GM19467 (cell line): ENCODE measurements around the gene IGSF10.

Experiments used
- ATAC-seq: cut with Tn5 transposase; IDR thresholded peaks from one replicate; pipeline ENCODE4 v1.9.1; 2021; ENCODE audit warnings: mild to moderate bottlenecking, moderate library complexity; ENCODE audit not compliant: unreplicated experiment

Gene IGSF10

DNA sequence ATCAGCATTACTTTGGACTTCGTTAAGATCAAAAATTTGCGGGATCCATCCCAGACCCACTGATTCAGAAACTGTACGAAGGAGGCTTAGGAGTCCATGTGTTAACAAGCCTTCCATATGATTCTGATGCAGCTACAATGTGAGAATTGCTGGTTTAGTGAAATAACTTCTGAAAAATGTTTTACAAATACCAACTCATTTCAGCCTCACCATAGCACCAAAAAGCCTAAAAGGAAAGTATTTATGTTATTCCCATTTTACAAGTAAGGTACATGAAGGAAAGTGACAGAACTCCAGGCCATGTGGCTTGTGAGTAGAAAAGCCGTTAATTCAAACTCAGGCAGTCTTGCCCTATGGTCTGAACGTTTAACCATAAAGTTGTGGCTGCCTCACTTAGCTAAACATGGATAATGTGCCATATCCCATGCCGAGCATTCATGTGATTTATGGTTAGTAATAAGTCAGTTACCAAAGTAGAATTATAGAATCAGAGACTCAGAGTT is 1.5 kb upstream of the IGSF10 start:
- ATAC-seq, result no peak

DNA sequence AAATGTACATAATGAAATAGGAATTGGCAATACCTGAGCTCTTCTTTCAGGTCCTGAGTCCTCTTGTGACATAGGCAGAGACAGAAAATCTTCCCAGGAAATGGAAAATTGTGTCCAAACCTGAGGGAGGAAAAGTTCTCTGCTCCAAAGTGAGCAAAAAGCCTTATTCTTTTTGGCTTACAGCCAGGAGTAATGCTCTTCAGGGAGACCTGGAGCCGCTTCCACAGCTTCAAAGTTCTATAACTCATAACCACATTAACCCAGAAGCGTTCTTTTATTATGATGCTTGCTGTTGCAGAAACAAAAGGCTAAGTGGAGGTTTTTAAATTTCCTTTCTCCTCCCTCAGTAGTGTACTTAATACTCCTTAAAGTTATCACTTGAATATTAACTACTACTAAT is 633 bp downstream of the IGSF10 start:
- ATAC-seq, result no peak

DNA sequence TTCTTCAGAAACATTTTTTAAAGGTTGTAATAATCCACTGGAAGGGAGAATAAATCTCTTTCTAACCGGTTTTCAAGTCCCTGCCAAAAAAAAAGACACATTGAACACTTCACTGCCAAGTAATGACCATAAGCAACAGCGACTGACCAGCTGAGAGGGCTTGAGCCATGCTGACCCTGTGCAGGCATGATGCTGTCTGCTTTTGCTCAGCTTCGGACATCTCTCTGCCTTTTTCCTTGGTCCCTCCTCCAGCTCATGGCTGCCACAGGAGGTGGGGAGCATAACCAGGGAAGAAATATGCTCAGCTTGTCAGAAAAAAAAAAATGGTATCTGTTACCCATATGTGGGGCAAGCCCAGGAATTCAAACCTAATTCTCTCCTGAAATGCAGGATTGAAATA is 1.5 kb downstream of the IGSF10 start:
- ATAC-seq, result no peak

DNA sequence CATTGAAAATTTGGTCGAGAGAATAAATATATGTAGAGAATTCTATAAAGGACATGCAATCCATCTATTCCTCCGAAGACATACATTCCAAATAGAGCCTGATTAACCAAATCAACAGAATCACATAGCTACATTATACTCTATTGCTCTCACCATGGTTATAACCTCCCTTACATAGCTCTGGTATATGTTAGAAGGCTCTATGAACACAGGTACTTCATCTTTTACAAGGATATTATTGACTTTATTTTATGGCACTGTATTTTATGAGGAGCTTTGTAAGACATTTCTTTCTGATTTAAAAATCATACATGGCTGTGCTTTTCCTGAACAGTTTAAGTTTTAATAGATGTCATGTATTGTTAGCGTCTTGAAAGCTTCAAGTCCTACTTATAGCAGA is 4.8 kb downstream of the IGSF10 start:
- no peak for ATAC-seq

DNA sequence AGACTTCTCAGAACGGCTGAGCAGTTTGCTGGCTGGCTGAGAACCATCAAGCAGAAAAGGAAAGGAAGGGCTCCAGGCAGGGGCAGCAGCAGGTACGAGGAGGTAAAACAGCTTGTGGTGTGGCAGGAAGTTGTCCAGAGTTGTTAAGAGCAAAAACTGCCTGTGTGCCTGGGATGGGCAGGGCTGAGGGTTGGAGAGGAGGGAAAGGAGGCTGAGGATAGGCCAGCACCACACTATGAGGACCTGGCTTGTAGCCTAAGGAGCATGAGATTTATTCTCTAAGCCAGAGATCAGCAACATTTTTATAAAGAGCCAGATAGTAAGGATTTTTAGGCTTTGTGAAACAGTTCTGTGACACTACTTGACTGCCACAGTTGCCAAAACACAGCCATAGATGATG is 8.0 kb downstream of the IGSF10 start:
- ATAC-seq, result no peak

DNA sequence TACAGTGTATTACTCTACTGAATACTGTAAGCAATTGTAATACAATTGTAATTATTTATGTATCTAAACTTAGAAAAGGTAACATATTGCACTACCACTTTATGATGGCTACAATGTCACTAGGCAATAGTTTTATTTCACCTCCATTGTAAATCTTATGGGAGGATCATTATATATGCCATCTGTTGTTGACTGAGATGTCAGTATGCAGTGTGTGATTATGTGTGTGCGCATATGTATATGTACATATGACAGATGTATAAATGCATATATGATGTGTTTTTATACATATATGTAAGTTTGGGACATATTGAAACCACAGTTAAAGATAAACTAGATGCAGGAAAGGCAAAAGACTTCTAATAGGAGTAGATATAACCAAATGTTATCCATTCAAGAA is 8.5 kb downstream of the IGSF10 start:
- ATAC-seq, result no peak

DNA sequence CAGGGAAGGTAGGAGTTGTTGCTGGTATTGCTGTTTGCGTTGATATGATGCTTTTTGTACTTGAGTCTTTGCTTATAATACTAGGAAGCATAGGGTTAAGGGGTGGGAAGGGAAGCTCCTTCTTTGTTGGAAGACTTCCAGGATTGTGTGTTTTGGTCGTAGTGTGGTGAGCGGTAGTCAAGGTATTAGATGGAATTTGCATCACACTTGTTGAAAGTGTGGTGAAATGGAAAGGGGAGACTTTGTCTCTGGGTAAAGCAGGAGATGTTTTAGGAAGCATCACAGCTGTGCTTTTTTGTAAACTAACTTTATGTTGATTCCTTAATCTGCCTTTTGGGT is 14.9 kb downstream of the IGSF10 start:
- no peak for ATAC-seq

DNA sequence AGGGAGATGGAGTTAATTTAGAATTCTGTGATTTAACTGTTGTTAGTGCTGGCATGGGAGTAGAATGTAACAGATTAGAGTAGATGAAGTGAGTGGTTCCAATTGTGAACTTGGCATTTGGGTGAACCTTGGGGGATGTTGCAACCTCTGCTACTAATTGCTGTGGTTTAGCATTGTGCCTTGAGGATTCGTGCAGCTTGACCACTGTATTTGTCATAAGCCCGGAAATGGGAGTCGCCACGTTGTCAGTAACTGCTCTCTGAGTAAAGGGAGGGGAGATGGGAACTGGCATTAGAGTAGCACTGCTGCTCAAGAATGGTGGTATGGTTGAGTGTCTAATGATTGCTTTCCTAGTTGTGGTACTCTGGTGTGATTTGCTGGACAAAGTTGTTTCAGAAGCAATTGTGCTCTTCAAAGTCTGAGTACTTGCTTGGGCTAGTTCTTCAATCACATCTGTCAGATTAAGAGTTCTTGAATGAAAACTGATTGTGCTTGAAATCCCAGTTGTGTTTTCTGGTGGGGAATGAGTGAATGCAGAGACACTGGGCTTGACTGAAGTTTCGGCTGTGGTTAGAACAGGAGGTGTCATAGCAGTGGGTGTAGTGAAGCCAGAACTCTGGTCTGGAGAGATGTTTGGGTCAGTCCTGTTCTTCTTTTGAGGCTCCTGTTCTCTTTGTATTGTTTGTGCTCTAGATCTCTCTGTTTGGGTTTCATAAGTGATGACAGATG is 15.4 kb downstream of the IGSF10 start:
- no peak for ATAC-seq

DNA sequence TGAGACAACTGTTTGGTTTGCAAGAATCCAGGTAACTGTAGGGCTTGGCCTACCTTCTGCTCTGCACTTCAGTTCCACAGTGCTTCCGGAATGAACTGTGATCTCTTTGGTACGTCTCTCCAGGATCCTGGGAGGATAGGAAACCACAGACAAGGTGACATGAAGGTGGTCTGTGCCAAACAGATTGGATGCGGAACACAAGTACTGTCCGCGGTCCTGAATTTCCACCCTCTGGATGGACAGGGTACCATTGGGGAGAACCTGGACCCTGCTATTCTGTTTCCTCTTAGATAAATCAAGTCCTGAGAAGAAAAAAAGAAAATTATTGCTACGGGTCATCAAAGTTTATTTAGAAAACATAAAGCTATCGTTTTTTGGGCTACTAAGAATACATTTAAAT is 17.3 kb downstream of the IGSF10 start:
- no peak for ATAC-seq

DNA sequence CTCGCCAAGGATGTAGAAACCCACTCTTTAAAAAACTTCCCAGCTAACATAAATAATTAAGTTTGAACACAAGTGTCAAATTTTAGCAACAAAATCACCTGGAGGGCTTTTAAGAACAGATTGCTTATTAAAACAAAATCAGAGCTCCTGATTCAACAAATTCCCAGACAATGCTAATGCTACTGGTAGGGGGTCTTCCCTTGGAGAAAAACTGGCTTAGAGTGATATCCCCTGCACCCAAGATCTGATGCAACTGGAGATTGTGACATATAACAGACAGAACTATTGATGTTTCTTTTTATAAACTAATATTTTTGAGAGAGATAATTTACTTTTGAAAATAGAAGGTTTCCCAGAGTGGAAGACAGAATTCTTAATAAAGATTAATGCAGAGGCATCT is 19.9 kb downstream of the IGSF10 start:
- ATAC-seq, result no peak

DNA sequence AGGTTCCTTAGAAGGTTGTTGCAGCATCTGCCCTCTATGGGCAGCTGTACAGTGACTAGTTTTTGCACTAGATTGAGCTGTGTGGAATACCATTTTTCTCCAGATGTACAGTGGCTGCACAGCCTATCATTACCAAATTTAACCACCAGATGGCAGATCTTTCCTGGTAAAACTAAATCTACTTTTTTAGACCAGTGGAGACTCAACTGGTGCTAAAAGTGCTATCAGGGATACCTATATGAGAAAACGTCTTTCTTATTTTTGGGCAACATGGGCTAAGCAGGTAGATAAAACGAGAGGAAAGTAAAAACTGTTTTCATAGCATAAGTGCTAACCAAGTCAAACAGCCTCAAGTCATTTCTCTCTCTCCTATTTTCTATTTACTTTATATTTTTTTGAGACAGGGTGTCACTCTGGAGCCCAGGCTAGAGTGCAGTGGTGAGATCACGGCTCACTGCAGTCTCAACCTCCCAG is 21.2 kb downstream of the IGSF10 start:
- ATAC-seq, result peak; percentile 87

DNA sequence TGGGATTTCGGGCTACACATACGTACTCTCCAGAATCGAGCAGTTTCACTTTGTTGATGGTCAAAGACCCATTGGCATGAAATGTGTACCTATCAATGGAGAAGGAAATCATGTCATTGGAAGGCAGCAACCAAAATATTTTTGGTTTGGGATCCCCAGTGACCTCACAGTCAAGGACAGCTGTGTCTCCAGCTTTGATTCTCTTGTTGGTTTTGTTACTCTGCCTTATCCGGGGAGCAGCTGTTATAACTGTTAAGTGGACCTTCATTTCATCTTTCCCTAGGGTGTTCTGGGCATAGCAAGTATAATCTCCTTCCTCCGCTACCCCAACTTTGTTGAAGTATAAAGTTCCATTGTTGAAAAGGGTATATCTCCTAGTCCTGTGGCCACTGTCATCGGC is 23.0 kb downstream of the IGSF10 start:
- no peak for ATAC-seq

DNA sequence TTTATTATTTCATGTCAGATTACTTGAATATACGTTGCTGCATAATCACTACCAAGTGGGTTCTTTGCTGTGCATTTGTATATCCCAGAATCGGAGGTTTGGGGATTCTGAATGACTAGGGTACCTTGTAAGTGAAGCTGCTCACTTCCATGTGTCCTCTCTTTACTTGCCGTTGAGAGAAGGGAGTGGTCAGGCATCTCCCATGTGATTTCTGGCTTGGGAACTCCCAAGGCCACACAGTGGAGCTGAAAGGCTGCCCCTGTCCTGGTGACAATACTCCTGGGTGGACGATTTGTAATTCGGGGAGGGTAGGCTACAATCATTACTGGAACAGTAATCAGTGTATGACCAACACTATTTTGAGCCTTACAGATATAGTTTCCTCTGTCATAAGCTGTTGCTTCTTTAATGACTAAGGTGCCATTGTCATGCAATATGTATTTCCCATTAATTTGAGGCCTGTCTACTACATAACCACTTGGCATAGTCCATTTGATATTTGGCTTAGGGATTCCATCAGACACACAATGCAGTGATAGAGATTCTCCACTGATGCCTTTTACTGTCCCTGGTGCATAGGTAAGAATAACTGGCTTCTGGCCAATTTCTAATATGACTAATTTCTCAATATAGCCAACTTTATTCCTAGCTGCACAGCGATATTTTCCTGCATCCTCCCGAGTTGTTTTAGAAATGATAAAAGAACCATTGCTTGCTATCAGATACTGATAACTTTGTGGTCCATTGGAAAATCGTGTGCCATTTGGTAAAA is 24.0 kb downstream of the IGSF10 start:
- no peak for ATAC-seq

DNA sequence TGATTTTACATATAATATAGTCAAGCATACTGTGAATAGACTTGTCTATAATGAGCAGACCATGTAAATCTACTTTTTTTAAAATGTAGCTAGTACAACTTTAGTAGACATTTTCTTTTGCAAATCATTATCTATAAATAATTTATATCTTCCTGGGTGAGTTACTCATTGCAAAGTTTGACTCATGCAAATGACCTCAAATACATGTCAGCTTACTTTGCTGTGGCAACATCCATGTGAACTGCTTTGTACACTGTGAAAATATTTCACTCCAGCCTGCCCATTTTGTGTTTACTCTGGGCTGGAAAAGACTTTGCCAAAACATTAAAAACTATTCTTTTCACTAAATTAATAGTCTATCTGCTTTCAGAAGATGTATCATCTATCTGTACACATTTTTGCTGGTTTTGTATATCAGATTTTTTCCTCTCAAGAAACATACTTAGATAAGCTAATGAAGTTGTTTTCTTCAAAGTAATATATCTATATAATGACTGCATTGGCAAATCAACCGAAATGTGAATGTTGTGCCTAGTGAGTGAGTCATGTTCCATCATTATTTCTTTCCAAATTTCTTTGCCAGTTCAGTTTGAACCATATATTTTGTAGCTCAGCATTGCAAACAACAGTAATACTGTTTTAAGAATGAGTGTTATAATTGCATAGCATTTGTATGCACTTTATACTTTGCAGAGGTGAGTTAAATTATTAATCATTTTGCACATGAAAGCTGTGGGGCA is 26.5 kb downstream of the IGSF10 start:
- ATAC-seq, result peak; percentile 50

DNA sequence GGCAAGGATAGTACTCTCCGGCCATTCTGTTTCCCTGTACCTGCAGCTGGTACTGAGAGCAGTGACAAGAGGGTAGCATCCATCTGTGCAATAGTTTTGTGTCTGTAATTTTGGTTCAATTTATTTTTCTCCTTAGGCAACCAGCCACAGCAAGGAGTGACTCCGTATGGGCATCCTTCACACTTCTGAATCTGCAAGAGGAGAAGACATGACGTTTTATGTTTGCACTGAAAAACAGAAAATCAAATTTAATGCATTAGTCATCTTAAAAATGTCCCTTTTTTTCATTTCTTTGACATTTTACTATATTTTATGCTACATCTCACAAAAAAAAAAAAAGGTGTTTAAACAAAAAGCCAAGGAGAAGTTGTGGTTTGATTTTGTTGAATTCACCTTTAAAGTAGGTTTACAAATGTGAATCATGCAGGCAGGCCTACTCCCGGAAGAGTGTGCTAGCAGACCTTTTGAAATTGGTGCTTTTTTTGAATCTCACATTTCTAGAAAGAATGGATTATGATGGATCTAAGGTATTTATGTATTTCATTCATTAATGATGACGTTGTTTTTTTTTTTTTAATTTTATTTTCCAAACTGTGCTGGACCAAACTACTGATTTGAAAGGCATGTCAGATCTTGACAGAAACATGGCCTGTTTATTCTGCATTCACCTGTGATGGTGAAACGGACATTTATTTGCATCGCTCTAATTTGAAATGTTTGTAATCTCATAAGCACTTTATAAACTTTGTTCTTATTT is 28.1 kb downstream of the IGSF10 start:
- no peak for ATAC-seq

DNA sequence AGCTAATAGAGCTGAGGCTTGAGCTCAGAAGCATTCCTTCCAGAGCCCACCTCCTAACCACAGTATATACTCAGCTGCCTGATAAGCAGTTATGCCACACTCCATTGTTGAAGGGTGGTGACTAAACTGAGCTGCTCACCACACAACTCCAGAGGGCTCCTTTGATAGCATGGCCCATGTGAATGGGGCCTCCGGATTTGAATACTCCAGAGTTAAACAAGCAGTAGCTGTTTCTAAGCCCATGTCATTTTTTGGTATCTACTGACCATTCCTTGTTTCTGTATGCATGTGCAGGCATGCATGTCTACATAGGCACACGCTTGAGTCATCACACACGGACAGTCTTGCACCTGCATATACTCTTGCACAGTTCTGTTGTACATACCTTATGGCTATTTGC is 28.9 kb downstream of the IGSF10 start:
- ATAC-seq, result no peak

DNA sequence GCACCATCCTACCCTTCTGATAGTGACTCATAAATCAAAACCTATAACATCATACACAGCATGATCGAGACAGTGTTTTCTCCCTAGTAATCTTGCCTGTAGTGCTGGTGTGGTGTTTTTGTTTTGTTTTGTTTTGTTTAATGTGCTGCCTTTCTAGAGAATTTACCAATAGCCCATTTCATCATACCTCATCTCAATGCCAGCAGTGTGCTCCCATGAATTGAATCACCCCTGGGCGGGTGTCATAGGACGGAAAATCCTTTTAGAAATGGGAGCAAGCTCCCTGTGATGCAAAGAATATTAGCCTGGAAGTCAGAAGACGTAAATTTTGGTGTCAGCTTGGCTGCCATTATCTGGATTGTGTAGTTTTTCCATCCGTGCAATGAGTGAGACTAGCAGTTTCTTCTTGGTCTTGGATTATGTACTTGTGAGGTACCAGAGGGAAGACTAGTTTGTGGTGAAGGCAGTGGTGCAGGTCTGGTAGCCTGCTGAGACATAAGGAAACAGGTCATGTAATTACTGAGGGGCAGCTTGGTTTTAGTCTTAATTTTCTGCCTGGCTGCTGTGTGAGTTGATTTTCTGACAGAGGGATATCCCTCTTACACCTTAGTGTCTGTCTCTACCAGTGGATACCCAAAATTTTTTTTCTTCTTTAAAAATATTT is 29.9 kb downstream of the IGSF10 start:
- ATAC-seq, result no peak

DNA sequence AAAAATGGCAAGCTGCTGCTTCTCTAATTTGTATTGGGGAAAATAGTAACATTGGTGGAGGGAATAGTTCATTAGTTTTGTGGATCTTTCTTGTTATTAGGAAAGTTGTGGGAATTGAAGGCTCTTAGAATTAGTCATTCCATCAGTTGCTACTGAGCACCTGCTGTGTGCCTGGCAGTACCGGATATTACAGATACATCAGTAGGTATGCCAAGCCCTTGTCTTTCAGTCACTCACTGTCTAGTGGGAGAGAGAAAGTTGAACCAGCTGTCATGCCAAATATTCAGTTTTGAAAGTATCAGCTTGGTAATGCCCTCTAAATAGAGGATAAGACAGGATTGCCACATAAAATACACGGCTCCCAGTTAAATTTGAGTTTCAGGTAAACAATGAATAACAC is 32.5 kb downstream of the IGSF10 start:
- no peak for ATAC-seq

DNA sequence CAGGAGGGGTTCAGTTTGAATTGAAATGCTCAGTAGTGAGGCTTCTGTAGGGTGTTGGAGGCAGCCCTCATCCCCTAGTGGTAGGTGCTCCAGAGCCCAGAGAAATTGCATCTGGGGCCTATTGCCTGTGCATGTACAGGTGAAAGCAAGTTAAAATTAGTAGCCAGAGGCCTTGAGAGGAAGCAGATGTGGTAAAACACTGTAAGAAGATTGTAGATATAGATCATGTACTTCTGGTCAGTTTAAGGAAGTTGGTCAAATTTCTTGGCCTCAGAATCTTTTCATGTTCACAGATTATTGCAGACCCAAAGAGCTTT is 34.6 kb downstream of the IGSF10 start:
- peak; percentile 52 for ATAC-seq

DNA sequence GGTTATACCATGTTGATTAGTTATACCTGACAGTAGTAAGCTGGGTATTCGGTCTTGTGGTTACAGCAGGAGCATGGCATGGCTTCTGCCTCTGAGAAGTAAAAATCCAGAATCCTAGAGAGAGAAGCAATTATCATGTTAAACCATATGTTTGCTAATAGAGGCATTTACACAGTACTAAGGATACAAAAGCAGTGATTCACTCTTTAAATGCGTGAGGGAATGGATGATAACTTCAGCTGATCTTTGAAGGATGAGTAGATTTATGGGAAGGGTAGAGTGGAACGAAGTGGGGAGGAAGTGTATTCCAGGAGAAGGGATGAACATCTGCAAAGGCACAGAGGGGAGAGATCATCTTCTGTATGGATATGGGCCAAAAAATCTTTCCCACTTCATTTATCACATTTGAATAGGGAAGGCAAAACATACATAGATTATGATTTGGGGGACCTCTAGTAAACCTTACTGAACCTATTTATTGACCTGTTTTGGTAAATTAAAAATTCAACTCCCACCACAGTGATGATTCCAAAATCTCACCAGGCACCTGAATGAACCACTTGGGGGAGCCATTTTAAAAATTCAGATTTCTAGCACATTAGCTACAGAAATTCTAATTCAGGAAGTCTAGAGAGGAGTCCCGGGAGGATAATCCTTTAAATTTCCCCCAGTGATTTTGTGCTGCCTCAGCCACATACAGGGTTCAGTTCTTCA is 35.1 kb downstream of the IGSF10 start:
- ATAC-seq, result peak; percentile 24
